OCI-LY7 (cell line): ENCODE measurements around the gene BRAF. TPM values are rescaled to one million over a fixed set of nuclear protein-coding genes. Genes with fewer than 3 reads are reported as not detected.

Experiments
- BruUV-seq: library from RNA; stranded (reverse); fragments of 400-500 nt; replicated peaks from 2 replicates; lab custom pipeline; 2021; lab: Mats Ljungman, UMichigan
- CTCF ChIA-PET: fragments of 300-600 bp; sonication (Branson Sonifier 250); formaldehyde crosslinking; loops from one replicate; lab custom pipeline; 2022; ENCODE audit warnings: antibody characterized with exemption; ENCODE audit not compliant: unreplicated experiment; lab: Charles Lee
- POLR2A ChIA-PET: fragments of 300-600 bp; sonication (Branson Sonifier 250); formaldehyde crosslinking; loops from one replicate; lab custom pipeline; 2022; ENCODE audit warnings: antibody characterized with exemption; lab: Charles Lee
- DNase-seq: peaks from one replicate; pipeline ENCODE4 v3.0.0-alpha.2; 2015; ENCODE audit warnings: low spot score
- H2AFZ ChIP-seq: fragments of 200-600 bp; sonication (generic), shearing (Covaris generic); 2 replicates; pipeline ENCODE4 v1.6.1; 2014; ENCODE audit warnings: mild to moderate bottlenecking, antibody characterized with exemption, low read length, moderate library complexity
- H3K27ac ChIP-seq: fragments of 200-600 bp; sonication (generic); 2 replicates; pipeline ENCODE4 v1.5.1; 2014; ENCODE audit warnings: mixed run types, low read depth, mild to moderate bottlenecking, moderate library complexity, low read length, inconsistent platforms; ENCODE audit not compliant: poor library complexity, severe bottlenecking
- H3K36me3 ChIP-seq: fragments of 200-600 bp; sonication (generic); 2 replicates; pipeline ENCODE4 v1.6.1; 2014; ENCODE audit warnings: mild to moderate bottlenecking, antibody characterized with exemption, low read length, moderate library complexity, mixed read lengths; ENCODE audit not compliant: insufficient read depth
- H3K4me1 ChIP-seq: fragments of 200-600 bp; sonication (generic); 2 replicates; pipeline ENCODE4 v1.5.1; 2014; ENCODE audit warnings: mild to moderate bottlenecking, low read length; ENCODE audit not compliant: insufficient read depth, poor library complexity, severe bottlenecking
- H3K4me2 ChIP-seq: fragments of 200-600 bp; sonication (generic); 2 replicates; pipeline ENCODE4 v1.6.1; 2014; ENCODE audit warnings: mild to moderate bottlenecking, low read length
- H3K4me3 ChIP-seq: fragments of 200-600 bp; sonication (generic); 2 replicates; pipeline ENCODE4 v1.5.1; 2014; ENCODE audit warnings: mild to moderate bottlenecking, low read depth, low read length; ENCODE audit not compliant: poor library complexity, severe bottlenecking
- H3K79me2 ChIP-seq: fragments of 200-600 bp; sonication (generic); 2 replicates; pipeline ENCODE4 v1.6.1; 2016; ENCODE audit warnings: low read depth, mild to moderate bottlenecking, low read length, moderate library complexity, mixed read lengths; ENCODE audit not compliant: insufficient read depth
- H3K9me2 ChIP-seq: fragments of 200-600 bp; sonication (generic); 2 replicates; pipeline ENCODE4 v1.6.1; 2016; ENCODE audit warnings: mild to moderate bottlenecking, low read length, mixed read lengths; ENCODE audit not compliant: insufficient read depth
- H3K9me3 ChIP-seq: fragments of 200-600 bp; sonication (generic); 2 replicates; pipeline ENCODE4 v1.6.1; 2014; ENCODE audit warnings: mild to moderate bottlenecking, mixed run types, low read length, mixed read lengths
- H4K20me1 ChIP-seq: fragments of 200-600 bp; sonication (generic); 2 replicates; pipeline ENCODE4 v1.6.1; 2014; ENCODE audit warnings: mild to moderate bottlenecking, antibody characterized with exemption, low read length, moderate library complexity, mixed read lengths; ENCODE audit not compliant: insufficient read depth
- EZH2phosphoT487 ChIP-seq: fragments of 200-600 bp; sonication (generic); IDR thresholded peaks from 2 replicates; pipeline ENCODE4 v1.6.1; 2018; ENCODE audit warnings: low read depth, borderline replicate concordance, mild to moderate bottlenecking, mixed run types, antibody characterized with exemption, low read length, moderate library complexity, mixed read lengths
- intact Hi-C: fragments of 100-400 bp; cut with micrococcal nuclease; formaldehyde crosslinking; loops from one replicate; pipeline ENCODE4 v1.10.0; 2022; ENCODE audit not compliant: unreplicated experiment
- total RNA-seq, 2 experiments: library from RNA; depleted of rRNA in 1 of 2; stranded (reverse); fragments of >200 nt in 1 of 2; shearing (Covaris generic) in 1 of 2; gene quantifications; 2 replicates each; pipeline ENCODE4 v1.2.3, GENCODE V29; 2014 to 2022
- TF ChIP-seq, protein P1 (sequence below): fragments of 200-600 bp; sonication (generic); conservative IDR thresholded peaks from 2 replicates; pipeline ENCODE4 v1.5.1; 2014; ENCODE audit warnings: mild to moderate bottlenecking, antibody characterized with exemption, low read length, moderate library complexity, mixed read lengths

Gene BRAF
- total RNA-seq, 2 experiments from 2014 or later = 17.1 to 41.6 TPM

GRCh38 chr7:140773104-140773503 is 151.6 kb downstream of the BRAF start:
- no peak for TF ChIP-seq EZH2phosphoT487
- TF ChIP-seq, protein P1, sequence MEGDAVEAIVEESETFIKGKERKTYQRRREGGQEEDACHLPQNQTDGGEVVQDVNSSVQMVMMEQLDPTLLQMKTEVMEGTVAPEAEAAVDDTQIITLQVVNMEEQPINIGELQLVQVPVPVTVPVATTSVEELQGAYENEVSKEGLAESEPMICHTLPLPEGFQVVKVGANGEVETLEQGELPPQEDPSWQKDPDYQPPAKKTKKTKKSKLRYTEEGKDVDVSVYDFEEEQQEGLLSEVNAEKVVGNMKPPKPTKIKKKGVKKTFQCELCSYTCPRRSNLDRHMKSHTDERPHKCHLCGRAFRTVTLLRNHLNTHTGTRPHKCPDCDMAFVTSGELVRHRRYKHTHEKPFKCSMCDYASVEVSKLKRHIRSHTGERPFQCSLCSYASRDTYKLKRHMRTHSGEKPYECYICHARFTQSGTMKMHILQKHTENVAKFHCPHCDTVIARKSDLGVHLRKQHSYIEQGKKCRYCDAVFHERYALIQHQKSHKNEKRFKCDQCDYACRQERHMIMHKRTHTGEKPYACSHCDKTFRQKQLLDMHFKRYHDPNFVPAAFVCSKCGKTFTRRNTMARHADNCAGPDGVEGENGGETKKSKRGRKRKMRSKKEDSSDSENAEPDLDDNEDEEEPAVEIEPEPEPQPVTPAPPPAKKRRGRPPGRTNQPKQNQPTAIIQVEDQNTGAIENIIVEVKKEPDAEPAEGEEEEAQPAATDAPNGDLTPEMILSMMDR = no peak
- Histone ChIP-seq H4K20me1 (no peaks in the 10 kb centered on the region), H3K4me3 (no peak overlapping the region), H3K4me2 (no peak overlapping the region), H3K79me2 (no peaks in the 10 kb centered on the region), H2AFZ (no peak overlapping the region), H3K9me3 (no peaks in the 10 kb centered on the region), H3K9me2 (no peaks in the 10 kb centered on the region), H3K27ac (no peak overlapping the region), H3K36me3 (peaks cover 51% of the 10 kb centered on the region; the same call in 1 of the 2 replicates), H3K4me1 (no peaks in the 10 kb centered on the region)
- ChIA-PET CTCF (no interaction called here), POLR2A (interaction anchor here (0.7 kb wide), 1 partner anchor 97 kb away, joined by 3 read pairs; no protein-coding TSS in a partner anchor)
- no TSS peak for BruUV-seq
- DNase-seq = no peak
- intact Hi-C loops = no loop called here

DNA sequence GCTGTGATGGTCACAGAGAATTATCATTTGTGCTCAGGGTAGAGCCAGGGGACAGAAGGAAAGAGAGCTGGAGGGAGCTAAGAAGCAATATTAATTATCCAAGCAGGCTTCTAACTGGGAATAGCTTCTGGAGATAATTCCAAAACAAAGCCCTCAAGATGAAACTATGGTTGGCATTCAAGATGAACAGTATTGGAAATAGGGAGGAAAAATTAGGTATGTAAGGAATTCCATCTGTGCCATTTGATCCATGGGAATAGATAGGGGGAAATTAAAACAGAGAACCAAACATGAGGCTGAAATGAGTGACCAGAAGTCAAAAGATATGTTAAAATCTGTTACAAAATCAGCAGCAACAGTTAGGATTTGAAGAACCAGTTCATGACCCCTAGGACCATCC is 152.9 kb downstream of the BRAF start:
- CTCF ChIA-PET = no interaction called here
- no peaks in the 10 kb centered on the region for H3K9me2 ChIP-seq
- BruUV-seq = no TSS peak
- intact Hi-C loops = no loop called here
- H3K9me3 ChIP-seq = no peaks in the 10 kb centered on the region
- no peak overlapping the region for H3K4me3 ChIP-seq
- H3K36me3 ChIP-seq = peaks cover 49% of the 10 kb centered on the region; the same call in 1 of the 2 replicates
- H4K20me1 ChIP-seq = no peaks in the 10 kb centered on the region
- TF ChIP-seq EZH2phosphoT487 = no peak
- TF ChIP-seq, protein P1 = no peak
- no peaks in the 10 kb centered on the region for H3K4me1 ChIP-seq
- no peak overlapping the region for H3K27ac ChIP-seq
- no peaks in the 10 kb centered on the region for H3K79me2 ChIP-seq
- POLR2A ChIA-PET = no interaction called here
- no peak overlapping the region for H2AFZ ChIP-seq
- no peak overlapping the region for H3K4me2 ChIP-seq
- DNase-seq = no peak

DNA sequence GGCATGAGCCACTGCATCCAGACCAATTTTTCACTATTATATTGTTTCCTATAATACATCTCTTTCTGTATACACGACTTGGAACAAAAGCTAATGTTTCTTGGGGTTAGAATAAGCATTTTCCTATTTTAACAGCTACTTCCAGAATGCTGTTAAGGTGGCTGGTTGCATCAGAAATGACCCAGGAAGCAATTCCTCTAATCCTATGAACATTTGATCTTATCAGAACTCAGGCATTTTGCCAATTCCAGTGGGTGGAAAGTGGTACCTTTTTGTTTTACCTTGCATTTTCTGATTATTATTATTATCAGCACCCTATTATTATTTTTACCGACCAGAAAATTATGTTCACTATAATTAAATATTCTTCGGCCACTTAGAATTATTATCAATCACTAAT is 154.9 kb downstream of the BRAF start:
- ChIA-PET POLR2A (interaction anchor here (0.8 kb wide), 1 partner anchor 79 kb away, joined by 3 read pairs; no protein-coding TSS in a partner anchor), CTCF (no interaction called here)
- H3K79me2 ChIP-seq = no peaks in the 10 kb centered on the region
- no peaks in the 10 kb centered on the region for H3K4me1 ChIP-seq
- no peaks in the 10 kb centered on the region for H3K9me2 ChIP-seq
- peaks cover 41% of the 10 kb centered on the region; the same call in 1 of the 2 replicates for H3K36me3 ChIP-seq
- TF ChIP-seq, protein P1 = no peak
- no peak for TF ChIP-seq EZH2phosphoT487
- H3K4me3 ChIP-seq = no peak overlapping the region
- DNase-seq = no peak
- H3K4me2 ChIP-seq = no peak overlapping the region
- no peaks in the 10 kb centered on the region for H3K9me3 ChIP-seq
- intact Hi-C loops = no loop called here
- H2AFZ ChIP-seq = no peak overlapping the region
- no peak overlapping the region for H3K27ac ChIP-seq
- BruUV-seq = no TSS peak
- no peaks in the 10 kb centered on the region for H4K20me1 ChIP-seq
